ENCODE data around the gene COL26A1. TPM values are rescaled to one million over a fixed set of nuclear protein-coding genes. Genes with fewer than 3 reads are reported as not detected.

COL26A1 gene
- total RNA-seq, 1 experiment from 2014 or later, result 42.6 TPM

DNA sequence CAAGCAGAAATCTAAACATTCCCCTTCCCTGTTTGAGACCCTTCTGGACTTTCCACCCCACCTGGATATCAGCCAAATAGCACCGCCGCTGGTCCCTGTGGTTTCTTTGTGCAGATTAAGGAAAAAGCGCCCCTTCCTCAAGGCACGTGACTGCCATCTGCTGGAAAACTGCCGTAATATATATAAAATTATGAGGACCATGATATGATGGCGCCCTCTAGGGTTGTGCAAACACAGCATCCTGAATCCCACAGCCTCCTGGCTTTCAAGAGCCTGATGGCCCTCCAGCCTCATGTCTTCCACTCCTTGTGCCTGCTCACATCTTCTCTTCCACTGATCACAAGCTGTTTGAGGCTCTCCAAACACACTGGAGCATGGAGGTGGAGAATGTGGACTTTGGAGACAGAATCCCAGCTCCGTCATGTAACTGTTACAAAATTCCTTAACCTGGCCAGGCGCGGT lies 145.1 kb downstream of the COL26A1 start:
- Histone ChIP-seq H3T11ph (ENCODE audit: low read length) (no peak overlapping the region), H3K56ac (ENCODE audit: insufficient read length, low read depth, low read length) (no peak overlapping the region), H3K79me1 (ENCODE audit: insufficient read depth, low read depth, low read length, poor library complexity, severe bottlenecking) (no peaks in the 10 kb centered on the region), H3K23me2 (ENCODE audit: insufficient read length, low read depth, low read length, poor library complexity, severe bottlenecking) (no peaks in the 10 kb centered on the region), H4K8ac (replicated peaks; ENCODE audit: insufficient read length, low read depth, low read length) (no peak overlapping the region), H3K27ac (ENCODE audit: insufficient read length, low read depth, low read length) (no peak overlapping the region), H3K4me1 (ENCODE audit: insufficient read depth, low read length) (peaks cover 3% of the 10 kb centered on the region; the same call in 1 of the 2 replicates), H3K4ac (ENCODE audit: low read depth, low read length) (no peak overlapping the region), H3K9ac (ENCODE audit: extremely low read depth, insufficient read length, low read length) (no peak overlapping the region), H3K27me3 (ENCODE audit: insufficient read depth, low read length) (no peaks in the 10 kb centered on the region), H4K20me1 (ENCODE audit: control insufficient read depth, insufficient read depth, insufficient read length) (peaks cover 2% of the 10 kb centered on the region), H2BK12ac (ENCODE audit: insufficient read length, low read depth, low read length) (no peak overlapping the region), H2AFZ (ENCODE audit: low read length) (no peak overlapping the region), H3K18ac (ENCODE audit: insufficient read length, low read depth, low read length) (no peak overlapping the region), H3K23ac (ENCODE audit: insufficient read length, low read depth, low read length) (no peak overlapping the region), H3K9me3 (ENCODE audit: control insufficient read depth, low read depth, low read length) (no peaks in the 10 kb centered on the region), H2AK5ac (ENCODE audit: insufficient read length, low read length) (no peak overlapping the region), H3K79me2 (ENCODE audit: insufficient read depth, low read length) (no peaks in the 10 kb centered on the region; the same call in 1 of the 2 replicates), H2BK120ac (ENCODE audit: low read depth, low read length, poor library complexity, severe bottlenecking) (no peak overlapping the region), H4K5ac (ENCODE audit: insufficient read length, low read depth, low read length) (no peak overlapping the region), H3K14ac (ENCODE audit: insufficient read depth, low read length) (no peak overlapping the region), H2BK15ac (ENCODE audit: low read depth, low read length) (no peak overlapping the region), H4K91ac (ENCODE audit: insufficient read length, low read depth, low read length) (no peak overlapping the region), H2BK5ac (ENCODE audit: insufficient read length, low read length) (no peak overlapping the region), H3K4me2 (ENCODE audit: insufficient read depth, insufficient read length, low read length) (peak overlapping the region; percentile 23), H2BK20ac (ENCODE audit: low read depth, low read length, poor library complexity, severe bottlenecking) (no peak overlapping the region)
- H3K4me1 Mint-ChIP-seq, result peaks cover 31 to 37% of the 10 kb centered on the region in 2 experiments
- peak overlapping the region in 2 of 3 experiments; percentile 29 to 59; a peak in 3 of 7 replicates for H3K27ac Mint-ChIP-seq
- H3K27me3 Mint-ChIP-seq (ENCODE audit: low read depth), result no peaks in the 10 kb centered on the region
- WGBS (ENCODE audit: extremely low coverage, insufficient read length, low lambda C conversion rate), result no CpG with 5 or more reads among the region's 9 CpGs
- peaks cover 0 to 3% (median 2%) of the 10 kb centered on the region in 3 experiments; a peak in 3 of 7 replicates for H3K36me3 Mint-ChIP-seq (ENCODE audit: insufficient read depth in 1 of 3, low read depth in 3 of 3)
- peak overlapping the region in 1 of 2 experiments; percentile 9; a peak in 2 of 5 replicates for H3K4me3 Mint-ChIP-seq
- TF ChIP-seq, protein P1, sequence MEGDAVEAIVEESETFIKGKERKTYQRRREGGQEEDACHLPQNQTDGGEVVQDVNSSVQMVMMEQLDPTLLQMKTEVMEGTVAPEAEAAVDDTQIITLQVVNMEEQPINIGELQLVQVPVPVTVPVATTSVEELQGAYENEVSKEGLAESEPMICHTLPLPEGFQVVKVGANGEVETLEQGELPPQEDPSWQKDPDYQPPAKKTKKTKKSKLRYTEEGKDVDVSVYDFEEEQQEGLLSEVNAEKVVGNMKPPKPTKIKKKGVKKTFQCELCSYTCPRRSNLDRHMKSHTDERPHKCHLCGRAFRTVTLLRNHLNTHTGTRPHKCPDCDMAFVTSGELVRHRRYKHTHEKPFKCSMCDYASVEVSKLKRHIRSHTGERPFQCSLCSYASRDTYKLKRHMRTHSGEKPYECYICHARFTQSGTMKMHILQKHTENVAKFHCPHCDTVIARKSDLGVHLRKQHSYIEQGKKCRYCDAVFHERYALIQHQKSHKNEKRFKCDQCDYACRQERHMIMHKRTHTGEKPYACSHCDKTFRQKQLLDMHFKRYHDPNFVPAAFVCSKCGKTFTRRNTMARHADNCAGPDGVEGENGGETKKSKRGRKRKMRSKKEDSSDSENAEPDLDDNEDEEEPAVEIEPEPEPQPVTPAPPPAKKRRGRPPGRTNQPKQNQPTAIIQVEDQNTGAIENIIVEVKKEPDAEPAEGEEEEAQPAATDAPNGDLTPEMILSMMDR (conservative IDR thresholded peaks at IDR 0.05), result peak; percentile 99
- H3K9me3 Mint-ChIP-seq, result no peaks in the 10 kb centered on the region; a peak in 1 of 5 replicates
- peak; percentile 80 for DNase-seq
